ENCODE data around the gene NUDT2.
"Not testable (repeated sequence)": the region's sequence is repeated elsewhere in the genome, so short reads cannot be mapped to it uniquely, and the experiment has no call there.

The NUDT2 gene

DNA sequence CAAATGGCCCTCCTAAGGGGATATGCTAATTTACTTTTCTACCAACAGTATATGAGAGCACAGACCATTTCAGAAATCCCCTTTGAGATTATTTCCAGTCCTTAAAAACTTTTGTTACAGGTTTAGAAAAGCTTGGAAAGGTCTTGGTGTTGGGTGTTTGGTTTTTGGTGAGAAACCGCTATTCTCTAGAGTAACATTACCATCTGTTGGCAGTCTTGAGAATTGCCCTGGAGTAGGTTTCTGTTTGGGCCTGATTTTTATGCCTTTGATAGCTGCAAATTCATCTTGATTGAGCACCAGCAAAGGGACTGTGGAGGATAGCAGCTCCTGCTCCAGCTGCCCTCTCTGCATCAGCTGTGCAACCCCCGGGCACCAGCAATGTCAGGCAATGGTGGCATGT lies 8.0 kb downstream of the NUDT2 start:
- DNase-seq, result no peak

DNA sequence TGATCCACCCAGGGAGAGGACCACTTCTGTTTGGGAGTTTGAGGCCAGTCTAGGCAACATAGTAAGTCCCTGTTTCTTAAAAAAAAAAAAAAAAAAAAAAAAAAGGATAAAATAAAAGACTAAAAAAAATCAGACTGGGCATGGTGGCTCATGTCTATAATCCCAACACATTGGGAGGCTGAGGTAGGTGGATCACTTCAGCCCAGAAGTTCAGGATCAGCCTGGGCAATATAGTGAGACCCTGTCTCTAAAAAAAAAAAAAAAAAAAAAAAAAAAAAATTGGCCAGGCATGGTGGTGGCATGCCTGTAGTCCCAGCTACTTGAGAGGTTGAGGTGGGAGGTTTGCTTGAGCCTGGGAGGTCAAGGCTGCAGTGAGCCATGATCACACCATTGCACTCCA lies 8.7 kb downstream of the NUDT2 start:
- DNase-seq, result not testable (repeated sequence)

DNA sequence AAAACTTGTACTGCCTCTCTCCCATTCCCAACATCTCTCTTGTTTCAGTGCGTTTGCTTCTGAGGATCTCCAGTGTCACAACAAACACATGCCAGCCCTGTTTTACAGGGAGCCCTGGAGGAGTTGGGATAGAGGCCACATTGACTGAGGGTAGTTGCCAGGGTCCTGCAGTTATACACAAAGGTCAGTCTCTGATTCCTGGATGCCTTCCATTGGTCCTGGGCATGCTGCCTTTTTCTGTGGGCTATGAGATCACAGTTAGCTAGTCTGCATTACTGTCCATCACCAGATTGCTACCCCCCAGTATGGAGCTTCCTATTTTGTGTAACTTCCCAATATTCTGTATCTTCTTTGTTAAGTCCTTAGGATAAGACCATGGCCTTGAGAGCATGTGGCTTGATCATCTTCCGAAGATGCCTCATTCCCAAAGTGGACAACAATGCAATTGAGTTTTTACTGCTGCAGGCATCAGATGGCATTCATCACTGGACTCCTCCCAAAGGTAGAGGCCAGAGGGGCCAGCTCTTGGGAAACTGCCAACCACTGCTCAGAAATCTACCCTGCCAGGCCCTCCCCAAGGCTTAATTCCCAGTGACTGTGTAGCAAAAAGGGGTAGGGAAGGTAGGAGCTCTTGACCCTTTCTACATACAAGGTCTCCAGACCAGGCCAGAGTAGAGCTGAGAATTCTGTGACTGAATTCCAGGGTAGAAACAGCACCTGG lies 9.5 kb downstream of the NUDT2 start:
- no peak for DNase-seq

DNA sequence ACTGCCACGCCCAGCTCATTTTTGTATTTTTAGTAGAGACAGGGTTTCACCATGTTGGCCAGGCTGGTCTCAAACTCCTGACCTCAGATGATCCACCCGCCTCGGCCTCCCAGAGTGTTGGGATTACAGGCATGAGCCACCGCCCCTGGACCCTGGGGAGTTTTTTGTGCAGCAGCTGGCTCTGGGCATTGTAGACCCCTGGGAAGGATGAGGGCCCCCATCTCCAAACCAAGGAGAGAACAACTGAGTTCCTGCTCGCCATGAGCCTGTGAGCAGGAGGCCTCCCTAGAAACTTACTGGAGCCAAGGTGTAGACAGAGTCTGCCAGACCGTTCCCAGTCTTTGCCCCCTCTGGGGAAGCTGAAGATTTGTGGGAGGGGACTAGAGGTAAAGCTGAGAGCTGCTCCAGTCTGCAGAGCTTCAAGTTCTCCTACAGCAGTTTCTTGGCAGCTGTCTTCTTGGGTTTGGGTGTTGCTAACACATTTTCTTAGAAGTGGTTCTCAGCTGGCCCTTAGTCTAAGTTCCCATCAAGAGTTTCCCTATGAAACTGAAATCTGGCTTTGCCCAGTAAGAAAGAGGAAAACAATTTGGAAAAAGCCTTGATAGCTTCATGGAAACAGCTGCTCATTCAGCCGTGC lies 12.4 kb downstream of the NUDT2 start:
- DNase-seq, result no peak

DNA sequence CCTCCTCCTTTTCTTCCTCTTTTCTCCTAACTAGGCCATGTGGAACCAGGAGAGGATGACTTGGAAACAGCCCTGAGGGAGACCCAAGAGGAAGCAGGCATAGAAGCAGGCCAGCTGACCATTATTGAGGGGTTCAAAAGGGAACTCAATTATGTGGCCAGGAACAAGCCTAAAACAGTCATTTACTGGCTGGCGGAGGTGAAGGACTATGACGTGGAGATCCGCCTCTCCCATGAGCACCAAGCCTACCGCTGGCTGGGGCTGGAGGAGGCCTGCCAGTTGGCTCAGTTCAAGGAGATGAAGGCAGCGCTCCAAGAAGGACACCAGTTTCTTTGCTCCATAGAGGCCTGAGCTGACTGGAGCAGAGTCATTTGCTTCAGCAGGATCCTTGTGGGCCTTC lies 13.7 kb downstream of the NUDT2 start:
- no peak for DNase-seq

DNA sequence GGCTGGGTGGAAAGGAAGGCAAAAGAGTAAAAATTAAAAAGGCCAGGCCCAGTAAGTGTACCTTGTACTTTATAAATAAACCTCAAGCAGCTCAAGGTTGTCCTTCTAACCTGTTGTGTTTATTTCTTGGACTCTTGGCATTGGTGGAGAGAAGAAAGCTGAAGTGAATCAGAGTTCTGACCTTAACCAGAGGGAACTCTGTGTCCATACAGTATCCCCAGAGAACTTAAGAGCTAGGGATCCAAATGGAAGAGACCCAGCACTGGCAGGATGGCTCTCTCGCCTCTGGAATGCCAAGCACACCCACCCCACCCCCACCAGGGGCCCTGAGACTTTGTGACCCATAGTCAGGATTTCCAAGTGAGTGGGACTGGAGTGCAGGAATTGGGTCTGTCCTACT lies 14.2 kb downstream of the NUDT2 start:
- DNase-seq, result no peak

DNA sequence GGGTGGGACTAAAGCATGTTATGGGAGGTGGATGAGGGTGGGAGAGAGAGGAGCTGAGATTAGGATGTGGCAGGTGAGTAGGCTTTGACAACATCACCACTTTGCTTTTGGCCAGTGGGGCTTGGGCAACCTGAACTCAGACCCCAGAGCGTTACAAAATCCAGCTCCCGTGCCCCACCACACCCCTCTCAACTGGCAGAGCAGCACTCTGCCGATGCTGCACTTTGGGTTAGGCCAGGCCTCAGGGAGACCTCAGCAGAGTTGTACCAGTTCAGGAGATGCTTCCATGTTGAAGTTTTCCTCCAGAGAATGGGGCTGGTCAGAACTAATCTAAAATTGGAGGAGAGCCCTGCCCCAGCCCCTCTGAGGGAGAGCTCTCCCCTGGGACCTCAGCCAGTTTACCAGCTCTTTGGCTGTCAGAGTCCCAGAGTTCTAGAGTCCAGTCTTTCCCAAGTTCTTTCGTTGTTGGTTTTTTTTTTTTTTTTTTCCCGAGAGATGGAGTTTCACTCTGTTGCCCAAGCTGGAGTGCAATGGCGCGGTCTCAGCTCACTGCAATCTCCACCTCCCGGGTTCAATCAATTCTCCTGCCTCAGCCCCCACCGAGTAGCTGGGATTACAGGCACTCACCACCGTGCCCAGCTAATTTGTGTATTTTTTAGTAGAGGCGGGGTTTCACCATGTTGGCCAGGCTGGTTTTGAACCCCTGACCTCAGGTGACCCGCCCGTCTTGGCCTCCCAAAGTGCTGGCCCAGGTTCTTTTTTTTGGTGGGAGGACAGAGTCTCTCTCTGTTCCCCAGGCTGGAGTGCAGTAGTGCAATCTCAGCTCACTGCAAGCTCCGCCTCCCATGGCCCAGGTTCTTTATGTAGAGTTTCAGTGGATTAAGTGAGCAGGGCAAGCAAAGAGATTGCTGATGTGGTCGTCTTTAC lies 17.8 kb downstream of the NUDT2 start:
- no peak for DNase-seq

DNA sequence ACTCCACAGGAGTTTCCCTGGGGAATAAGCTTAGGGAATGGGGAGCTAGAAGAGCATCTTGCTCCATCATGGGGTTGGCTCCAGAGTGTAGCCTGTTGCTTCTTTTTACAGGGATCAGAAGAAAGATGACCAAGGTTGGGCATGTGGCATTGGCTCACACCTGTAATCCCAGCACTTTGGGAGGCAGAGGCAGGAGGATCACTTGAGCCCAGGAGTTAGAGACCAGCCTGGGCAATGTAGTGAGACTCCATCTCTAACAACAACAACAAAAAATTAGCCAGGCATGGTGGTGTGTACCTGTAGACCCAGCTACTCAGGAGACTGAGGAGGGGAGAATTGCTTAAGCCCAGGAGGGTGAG lies 18.4 kb downstream of the NUDT2 start:
- no peak for DNase-seq

DNA sequence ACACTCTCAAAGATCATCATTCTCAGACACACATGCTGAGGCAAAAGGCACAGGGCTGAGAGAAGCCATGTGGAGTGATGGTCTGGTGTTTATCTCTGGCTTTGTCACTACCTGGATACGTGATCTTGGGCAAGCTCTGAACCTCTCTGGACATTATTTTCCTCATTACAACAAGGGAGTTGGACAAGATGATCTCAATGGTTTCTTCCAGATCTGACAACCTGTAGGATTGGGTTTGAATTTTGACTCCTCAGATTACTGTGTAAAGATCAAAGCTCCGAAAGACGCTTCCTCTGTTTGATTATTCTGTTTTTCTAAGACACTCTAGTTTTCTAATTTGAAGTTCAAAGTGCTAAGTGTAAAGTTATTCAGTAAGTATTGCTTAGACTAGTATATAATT lies 20.0 kb downstream of the NUDT2 start:
- DNase-seq, result no peak

DNA sequence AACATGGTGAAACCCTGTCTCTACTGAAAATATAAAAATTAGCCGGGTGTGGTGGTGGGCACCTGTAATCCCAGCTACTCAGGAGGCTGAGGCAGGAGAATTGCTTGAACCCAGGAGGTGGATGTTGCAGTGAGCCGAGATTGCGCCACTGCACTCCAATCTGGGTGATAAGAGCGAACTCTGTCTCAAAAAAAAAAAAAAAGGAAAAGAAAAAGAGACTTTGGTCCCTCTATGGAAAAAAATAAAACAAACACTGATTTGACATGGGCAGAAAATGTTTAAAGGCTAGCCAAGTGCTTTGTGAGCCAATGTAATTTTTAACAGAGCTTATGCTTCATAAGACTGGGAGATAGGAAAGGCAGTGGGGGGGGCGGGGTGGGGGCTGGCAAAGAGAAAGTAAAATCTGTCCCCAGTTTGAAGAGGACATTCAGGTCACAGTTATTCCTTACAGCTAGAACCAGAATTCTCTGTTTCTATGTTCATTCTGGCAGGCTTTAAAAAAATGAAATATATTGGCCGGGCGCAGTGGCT lies 22.8 kb downstream of the NUDT2 start:
- not testable (repeated sequence) for DNase-seq

DNA sequence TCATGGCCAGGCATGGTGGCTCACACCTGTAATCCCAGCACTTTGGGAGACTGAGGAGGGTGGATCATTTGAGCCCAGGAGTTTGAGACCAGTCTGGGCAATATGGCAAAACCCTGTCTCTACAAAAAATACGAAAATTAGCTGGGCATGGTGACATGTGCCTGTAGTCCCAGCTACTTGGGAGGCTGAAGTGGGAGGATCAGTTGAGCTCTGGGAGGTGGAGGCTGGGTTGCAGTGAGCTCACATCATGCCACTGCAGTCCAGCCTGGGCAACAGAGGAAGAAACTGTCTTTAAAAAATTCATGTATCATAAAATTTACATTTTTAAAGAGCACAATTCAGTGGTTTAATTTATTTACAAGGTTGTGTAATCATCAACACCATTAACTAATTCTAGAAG lies 23.6 kb downstream of the NUDT2 start:
- DNase-seq, result not testable (repeated sequence)

DNA sequence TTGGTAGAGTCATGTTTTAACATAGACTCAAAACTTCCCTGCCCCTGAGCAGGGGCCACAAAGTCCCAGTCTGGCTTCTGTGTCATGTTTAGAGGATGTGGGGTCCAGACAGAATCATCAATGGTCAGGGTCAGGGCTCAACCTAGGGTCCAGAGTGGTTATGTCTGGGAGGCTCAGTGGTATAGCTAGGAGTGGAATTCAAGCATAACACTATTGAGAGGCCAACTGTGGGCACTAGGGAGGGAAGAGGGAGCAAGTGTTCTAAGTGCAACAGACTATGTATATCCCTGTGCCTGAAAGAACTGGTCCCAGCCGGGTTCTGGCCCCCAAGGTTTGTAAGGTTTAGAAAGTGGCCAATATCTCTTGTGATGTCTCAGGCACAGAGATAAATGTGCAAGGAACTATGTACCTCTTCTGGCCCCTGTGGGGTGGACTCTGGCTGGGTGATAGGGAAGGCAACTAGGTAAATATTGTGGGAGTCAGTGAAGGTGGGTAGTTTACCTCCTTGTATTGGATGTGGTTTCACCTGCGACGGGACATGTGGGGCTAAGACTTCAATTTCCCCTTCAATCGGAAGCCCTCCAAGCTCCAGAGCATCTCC lies 33.3 kb downstream of the NUDT2 start:
- no peak for DNase-seq

DNA sequence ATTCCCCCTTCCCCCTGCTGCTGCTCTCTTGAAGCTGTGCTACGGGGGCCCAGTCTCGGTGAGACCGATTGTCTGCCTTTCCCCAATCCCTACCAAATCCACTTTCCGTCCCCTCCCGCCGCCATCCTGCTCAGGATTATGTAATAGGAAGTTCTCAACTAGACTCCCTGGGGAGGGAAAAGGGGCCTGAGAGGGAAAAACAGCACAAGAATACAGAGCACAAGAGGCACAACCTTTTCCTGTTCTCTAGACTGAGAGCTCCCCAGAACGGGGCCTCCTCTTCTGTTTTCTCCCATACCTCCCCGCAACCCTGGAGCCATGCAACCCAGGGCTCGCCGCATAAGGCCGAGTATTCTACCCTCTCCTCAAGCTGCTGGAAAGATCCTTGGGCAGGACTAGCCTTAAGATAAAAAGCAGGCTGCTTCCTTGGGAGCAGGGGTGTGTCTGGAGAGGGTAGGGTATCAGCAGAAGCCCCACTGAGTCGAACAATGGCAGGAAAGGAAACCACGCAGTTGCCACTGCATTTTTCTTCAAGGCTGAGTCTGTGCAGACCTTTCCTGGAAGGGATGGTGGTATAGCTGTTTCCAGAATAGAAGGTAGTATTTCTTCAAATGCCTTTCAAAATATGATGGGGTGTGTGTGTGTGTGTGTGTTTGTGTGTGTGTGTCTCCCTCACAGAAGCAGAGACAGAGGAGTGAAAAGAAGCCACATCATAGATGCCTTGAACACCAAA lies 34.4 kb downstream of the NUDT2 start:
- no peak for DNase-seq

DNA sequence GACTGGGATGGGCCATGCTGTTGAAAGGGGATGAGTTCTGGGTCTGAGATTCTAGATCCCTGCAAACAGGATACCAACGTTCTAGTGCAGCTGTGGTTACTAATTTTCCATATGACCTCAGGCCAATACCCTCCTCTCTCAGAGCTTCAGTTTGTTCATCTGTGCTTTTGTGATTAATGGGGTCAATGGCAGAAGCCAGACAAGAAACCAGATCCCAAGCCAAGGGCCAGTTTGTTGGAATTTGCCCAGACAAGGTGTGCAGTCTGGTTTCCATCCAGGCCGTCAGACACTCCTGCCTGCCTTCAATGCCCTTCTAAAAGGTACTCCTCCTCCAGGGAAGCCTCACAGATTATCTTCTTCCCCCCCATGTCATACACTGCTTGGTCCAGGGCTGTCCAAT lies 35.9 kb downstream of the NUDT2 start:
- no peak for DNase-seq

DNA sequence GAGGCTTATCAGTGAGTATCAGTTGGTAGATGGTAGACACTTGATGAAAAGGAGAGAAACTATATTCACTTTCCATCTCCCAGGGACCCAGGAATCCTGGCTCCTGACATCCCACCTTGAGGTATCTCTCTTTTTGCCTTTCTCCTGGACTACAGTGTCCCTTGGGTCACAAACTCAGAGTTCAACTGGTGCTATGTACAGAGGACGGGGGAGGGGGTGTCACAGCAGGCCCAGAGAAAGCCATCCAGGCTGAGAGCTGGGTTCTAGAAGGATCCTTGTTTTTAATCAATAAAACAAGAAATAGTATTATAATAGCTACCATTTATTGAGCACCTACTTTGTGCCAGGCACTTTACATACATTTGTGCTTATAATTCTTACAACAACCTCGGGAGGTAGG lies 37.0 kb downstream of the NUDT2 start:
- no peak for DNase-seq

DNA sequence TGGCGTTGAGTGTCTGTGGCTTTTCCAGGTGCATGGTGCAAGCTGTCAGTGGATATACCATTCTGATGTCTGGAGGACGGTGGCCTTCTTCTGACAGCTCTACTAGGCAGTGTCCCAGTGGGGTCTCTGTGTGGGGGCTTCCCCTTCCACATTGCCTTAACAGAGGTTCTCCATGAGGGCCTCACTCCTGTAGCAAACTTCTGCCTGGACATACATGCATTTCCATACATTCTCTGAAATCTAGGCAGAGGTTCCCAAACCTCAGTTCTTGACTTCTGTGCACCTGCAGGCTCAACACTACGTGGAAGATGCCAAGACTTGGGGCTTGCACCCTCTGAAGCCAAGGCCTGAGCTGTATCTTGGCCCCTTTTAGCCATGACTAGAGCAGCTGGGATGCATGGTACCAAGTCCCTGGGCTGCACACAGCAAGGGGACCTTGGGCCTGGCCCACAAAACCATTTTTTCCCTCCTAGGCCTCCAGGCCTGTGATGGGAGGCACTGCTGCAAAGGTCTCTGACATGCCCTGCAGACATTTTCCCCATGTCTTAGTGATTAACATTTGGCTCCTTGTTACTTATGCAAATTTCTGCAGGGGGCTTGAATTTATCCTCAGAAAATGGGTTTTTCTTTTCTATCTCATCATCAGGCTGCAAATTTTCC lies 38.5 kb downstream of the NUDT2 start:
- DNase-seq, result not testable (repeated sequence)

DNA sequence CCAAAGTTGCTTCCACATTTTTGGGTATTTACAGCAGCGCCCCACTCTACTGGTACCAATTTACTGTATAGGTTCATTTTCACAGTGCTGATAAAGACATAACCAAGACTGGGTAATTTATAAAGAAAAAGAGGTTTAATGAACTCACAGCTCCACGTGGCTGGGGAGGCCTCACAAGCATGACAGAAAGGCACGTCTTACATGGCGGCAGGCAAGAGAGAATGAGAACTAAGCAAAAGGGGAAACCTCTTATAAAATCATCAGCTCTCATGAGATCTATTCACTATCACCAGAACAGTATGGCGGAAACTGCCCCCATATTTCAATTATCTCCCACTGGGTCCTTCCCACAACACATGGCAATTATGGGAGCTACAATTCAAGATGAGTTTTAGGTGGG lies 39.4 kb downstream of the NUDT2 start:
- DNase-seq, result not testable (repeated sequence)

DNA sequence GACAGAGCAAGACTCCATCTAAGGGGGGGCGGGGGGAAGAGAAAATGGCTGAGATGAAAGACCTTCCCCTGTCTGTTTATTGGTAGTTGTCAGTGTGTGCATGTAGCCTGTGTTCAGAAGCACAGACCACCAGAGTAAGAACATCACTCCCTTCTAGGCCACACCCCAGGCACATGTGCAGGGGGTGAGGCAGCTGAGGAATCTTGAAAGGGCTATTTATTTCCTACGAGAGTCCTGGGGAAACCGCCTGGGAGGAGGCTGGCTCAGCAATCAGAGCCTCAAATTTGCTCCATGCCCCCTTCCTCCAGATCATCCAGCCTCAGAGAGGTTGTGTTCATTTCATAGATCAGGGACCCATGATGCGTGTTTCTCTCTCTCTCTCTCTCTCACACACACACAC lies 40.3 kb downstream of the NUDT2 start:
- no peak for DNase-seq

DNA sequence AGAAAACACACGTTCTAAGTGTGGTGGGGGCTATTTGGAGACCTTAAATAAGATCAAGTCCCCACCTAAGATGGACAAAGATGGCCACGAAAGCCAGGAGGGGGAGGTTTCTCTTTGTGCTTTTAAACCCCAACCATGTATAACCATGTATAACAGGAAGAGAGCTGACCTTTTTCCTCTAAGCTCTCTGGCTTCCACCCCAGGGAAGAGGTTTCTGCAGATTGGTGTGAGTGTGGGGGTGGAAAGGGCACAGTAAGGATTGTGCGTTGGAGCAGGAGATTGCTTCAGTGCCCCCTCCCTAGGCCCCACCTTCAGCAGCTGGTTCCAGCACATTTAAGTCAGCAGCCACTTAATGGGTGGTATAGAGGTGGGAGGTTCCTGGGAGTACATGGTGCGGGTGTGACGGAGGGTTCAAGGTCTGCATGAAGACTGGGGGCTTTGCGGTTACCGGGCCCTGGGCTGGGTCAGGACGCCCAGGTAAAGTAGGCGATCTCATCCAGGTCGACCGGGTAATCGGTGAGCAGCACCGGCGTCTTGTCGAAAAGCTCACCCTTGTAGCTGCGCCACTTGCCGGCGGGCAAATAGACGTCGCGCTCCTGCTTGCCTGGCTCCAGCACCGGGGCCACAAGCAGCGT lies 41.1 kb downstream of the NUDT2 start:
- no peak for DNase-seq

DNA sequence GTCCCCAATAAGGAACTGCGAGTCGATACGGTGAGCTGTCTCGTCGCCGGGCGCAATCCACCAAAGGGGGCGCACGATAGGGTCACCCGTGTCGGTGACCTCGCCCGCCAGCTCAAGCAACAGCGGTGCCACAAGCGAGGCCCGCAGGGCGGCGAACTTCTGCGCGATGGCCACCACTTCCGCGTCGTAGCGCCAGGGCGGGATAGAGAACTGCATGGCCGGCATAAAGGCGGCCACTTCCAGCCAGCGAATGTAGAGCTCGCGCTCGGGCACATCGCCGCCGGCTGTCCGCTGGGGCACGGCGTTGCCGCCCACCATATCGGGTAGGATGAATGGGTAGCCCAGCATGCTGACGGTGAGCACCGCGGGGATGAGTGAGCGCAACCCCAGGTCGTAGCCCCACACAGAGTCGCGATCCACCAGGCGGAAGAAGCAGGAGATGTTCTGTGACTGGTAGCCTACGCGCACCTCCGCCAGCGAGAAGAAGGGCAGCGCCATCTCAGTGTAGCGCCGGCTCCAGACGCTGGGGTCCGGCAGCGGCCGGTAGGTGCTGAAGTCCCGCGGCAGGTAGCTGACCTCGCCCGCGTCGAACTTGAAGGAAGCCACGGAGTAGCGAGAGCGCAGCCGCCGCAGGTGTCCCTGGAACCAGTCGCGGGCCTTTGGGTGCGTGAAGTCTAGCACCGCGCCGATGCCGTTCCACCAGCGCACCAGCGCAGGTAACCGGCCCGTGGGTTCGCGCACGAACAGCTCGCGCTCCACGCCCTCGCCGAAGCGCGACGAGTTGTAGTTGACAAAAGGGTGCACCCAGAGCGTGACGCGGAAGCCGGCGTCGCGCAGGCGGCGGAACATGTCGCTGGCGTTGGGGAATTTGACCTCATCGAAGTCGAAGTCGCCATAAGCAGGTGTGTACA lies 41.9 kb downstream of the NUDT2 start:
- no peak for DNase-seq

Data from stimulated activated naive CD4-positive, alpha-beta T cell treated with Interleukin-2 at 50 U/mL for 16 hours (primary cell).